ENCODE measurements around the gene FREY1. TPM values are rescaled to one million over a fixed set of nuclear protein-coding genes. Genes with fewer than 3 reads are reported as not detected.

FREY1 gene
- total RNA-seq, 2 experiments from 2014 or later, result 1.0 to 1.5 TPM

GRCh38 chr11:45919806-45920530 is 12.9 kb upstream of the FREY1 start:
- Mint-ChIP-seq H3K9me3 (ENCODE audit: low read depth) (no peaks in the 10 kb centered on the region), H3K36me3 (ENCODE audit: low read depth) (peaks cover 3% of the 10 kb centered on the region), H3K4me3 (no peak overlapping the region), H3K27ac (no peak overlapping the region), H3K27me3 (peaks cover 10% of the 10 kb centered on the region), H3K4me1 (peaks cover 34% of the 10 kb centered on the region)
- ChIA-PET CTCF (no interaction called here), POLR2A (interaction anchor here (0.6 kb wide), 1 partner anchor 73 kb away, joined by 3 read pairs; no protein-coding TSS in a partner anchor)
- ATAC-seq, result no peak
- DNase-seq, result no peak
- intact Hi-C loops (cut with DNase I, micrococcal nuclease), result loop anchor here (2.0 to 10.0 kb wide), 7 partner anchors 197 to 1847 kb away; partner anchors contain the start of genes ARFGAP2 (in 1 of the 2), CD82 (in 1 of the 2), CKAP5 (in 1 of the 2) and CSTPP1 (in 1 of the 2)

DNA sequence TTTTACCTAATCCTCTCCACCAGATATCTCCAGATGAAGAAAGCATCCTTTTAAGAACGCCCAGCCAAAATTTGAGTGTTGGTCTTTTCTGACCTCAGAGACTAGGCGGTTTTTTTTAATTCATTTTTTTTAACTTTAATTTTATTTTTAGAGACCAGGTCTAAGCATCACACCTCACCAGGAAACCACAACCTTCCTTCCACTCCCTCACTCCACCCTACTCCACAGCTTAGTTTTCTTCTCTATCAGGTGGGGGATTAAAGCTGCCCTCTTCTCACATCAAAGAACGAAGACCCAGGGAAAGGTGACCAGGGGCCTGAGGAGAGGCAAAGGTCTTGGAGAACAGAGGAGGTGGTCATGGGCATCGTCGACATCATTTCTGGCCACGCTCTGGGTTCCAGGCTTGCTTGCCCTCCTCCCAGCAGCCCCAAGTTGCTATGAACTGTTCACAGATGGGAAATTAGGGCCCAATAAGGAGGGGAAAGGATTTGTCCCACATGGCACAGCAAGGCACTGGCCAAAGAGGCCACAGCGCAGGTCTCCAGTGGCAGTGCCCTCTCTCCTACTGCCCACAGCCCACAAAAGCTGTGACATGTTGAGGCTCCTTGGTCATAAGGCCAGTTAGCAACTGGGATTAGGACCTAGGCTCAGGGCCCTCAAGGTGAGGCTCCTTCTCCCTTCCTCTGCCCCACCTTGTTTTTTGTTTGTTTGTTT is 12.0 kb upstream of the FREY1 start:
- peak overlapping the region; percentile 96 for H3K4me3 Mint-ChIP-seq
- peaks cover 34% of the 10 kb centered on the region for H3K4me1 Mint-ChIP-seq
- ChIA-PET POLR2A (interaction anchor here (0.6 to 1.4 kb wide), 2 partner anchors 72 kb away, joined by 3 to 8 read pairs; partner anchors contain the start of gene CRY2), CTCF (interaction anchor here (0.7 to 1.1 kb wide), 2 partner anchors 75 to 435 kb away, joined by 3 to 4 read pairs; no protein-coding TSS in a partner anchor)
- H3K27me3 Mint-ChIP-seq, result peaks cover 7% of the 10 kb centered on the region
- peak overlapping the region; percentile 95 for H3K27ac Mint-ChIP-seq
- intact Hi-C loops (cut with DNase I, micrococcal nuclease), result loop anchor here (1.0 to 10.0 kb wide), 17 partner anchors 20 to 1848 kb away; partner anchors contain the start of genes CRY2 (in 2 of the 2), ARFGAP2 (in 1 of the 2), ARHGAP1 (in 1 of the 2) and ATG13 (in 1 of the 2)
- H3K9me3 Mint-ChIP-seq (ENCODE audit: low read depth), result no peaks in the 10 kb centered on the region
- ATAC-seq (no peak), DNase-seq (no peak)
- H3K36me3 Mint-ChIP-seq (ENCODE audit: low read depth), result peaks cover 6% of the 10 kb centered on the region

DNA sequence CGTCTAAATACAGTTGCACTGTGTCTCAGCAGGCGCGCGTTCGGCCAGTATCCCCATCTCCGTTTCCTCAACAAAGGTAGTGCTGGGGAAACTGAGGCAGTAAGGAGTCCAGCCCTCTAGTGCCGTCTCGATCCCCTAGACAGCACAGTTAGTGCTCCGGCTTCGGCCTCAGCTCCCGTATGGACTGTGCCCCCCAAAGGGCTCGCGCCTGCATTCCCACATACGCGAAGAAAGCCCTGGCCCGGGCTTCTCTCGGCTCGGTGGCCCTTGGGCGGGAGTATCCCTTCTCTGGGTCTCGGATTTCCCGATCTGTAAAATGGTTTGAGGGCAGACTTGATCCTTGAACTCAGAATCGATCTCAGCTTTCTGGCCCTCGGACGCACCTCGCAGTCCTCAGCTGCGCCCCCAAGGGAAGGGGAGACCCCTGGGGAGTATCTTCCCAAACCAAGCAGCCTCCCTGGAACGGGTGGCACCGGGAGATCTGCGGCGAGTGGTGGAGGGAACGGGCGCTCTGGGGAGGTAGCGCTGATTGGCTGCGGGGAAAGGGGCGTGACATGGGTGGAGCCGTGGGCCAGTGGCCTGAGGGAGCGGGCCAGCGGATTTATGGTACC is 11.4 kb upstream of the FREY1 start:
- Mint-ChIP-seq H3K4me1 (peaks cover 34% of the 10 kb centered on the region), H3K27me3 (peaks cover 6% of the 10 kb centered on the region), H3K4me3 (peak overlapping the region; percentile 96), H3K9me3 (ENCODE audit: low read depth) (no peaks in the 10 kb centered on the region), H3K36me3 (ENCODE audit: low read depth) (peaks cover 6% of the 10 kb centered on the region), H3K27ac (peak overlapping the region; percentile 95)
- intact Hi-C loops (cut with DNase I, micrococcal nuclease), result loop anchor here (1.0 to 10.0 kb wide), 17 partner anchors 19 to 1849 kb away; partner anchors contain the start of genes CRY2 (in 2 of the 2), ARFGAP2 (in 1 of the 2), ARHGAP1 (in 1 of the 2) and ATG13 (in 1 of the 2)
- DNase-seq, result peak; percentile 81
- ATAC-seq, result peak; percentile 28
- ChIA-PET CTCF (interaction anchor here (0.7 to 1.1 kb wide), 6 partner anchors 46 to 472 kb away, joined by 3 to 5 read pairs (median 4); no protein-coding TSS in a partner anchor), POLR2A (interaction anchor here (0.6 to 1.4 kb wide), 4 partner anchors 71 to 492 kb away, joined by 3 to 8 read pairs (median 5); partner anchors contain the start of genes CRY2 and SLC35C1)

GRCh38 chr11:45917623-45918330 is 10.7 kb upstream of the FREY1 start, which contains the start of gene PEX16:
Gene PEX16 (minus strand): TSS chr11:45917877. CDS start chr11:45917811, 66 bp downstream.
- POLR2A ChIA-PET, result interaction anchor here (0.6 to 1.4 kb wide), 4 partner anchors 71 to 493 kb away, joined by 3 to 8 read pairs (median 5); partner anchors contain the start of genes CRY2 and SLC35C1
- peaks cover 6% of the 10 kb centered on the region for H3K36me3 Mint-ChIP-seq (ENCODE audit: low read depth)
- peaks cover 31% of the 10 kb centered on the region for H3K4me1 Mint-ChIP-seq

DNA sequence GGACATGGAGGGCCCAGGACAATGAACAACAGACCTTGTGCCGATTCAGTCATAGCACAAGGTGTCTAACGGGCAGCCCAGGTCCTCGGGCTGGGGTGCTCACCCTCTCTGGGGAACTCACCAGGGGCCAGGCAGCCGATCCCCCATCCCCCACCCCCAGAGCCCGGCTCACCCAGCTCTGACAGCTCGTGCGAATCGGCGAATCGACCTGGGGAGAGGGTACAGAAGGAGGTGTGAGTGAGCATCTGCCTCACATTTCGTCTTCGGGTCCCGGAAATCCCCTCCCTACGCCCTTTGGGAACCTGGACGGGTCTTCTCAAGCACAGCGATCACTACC is 10.2 kb upstream of the FREY1 start:
- intact Hi-C loops (cut with DNase I, micrococcal nuclease), result loop anchor here (1.0 to 10.0 kb wide), 9 partner anchors 74 to 1850 kb away; partner anchors contain the start of genes ARFGAP2 (in 1 of the 2), CD82 (in 1 of the 2), CKAP5 (in 1 of the 2) and FNBP4 (in 1 of the 2)
- DNase-seq, result peak; percentile 56

More at GRCh38 chr11:45917623-45918330, 10.7 kb upstream of the FREY1 start, which contains the start of gene PEX16:
- Mint-ChIP-seq H3K27me3 (peaks cover 3% of the 10 kb centered on the region), H3K9me3 (ENCODE audit: low read depth) (no peaks in the 10 kb centered on the region), H3K4me3 (peak within 1 kb of the TSS; percentile 96), H3K27ac (peak within 1 kb of the TSS; percentile 95)
- intact Hi-C loops (cut with DNase I, micrococcal nuclease), result loop anchor here (1.0 to 10.0 kb wide), 18 partner anchors 18 to 1850 kb away; partner anchors contain the start of genes CRY2 (in 2 of the 2), SLC35C1 (in 2 of the 2), ARFGAP2 (in 1 of the 2) and ARHGAP1 (in 1 of the 2)
- ATAC-seq, result peak; percentile 94
- CTCF ChIA-PET, result interaction anchor here (0.7 to 1.1 kb wide), 5 partner anchors 46 to 473 kb away, joined by 3 to 5 read pairs (median 4); no protein-coding TSS in a partner anchor
- peak; percentile 97 for DNase-seq

GRCh38 chr11:45915446-45915845 is 8.4 kb upstream of the FREY1 start:
- POLR2A ChIA-PET, result interaction anchor here (0.6 kb wide), 1 partner anchor 68 kb away, joined by 3 read pairs; no protein-coding TSS in a partner anchor
- intact Hi-C loops (cut with DNase I, micrococcal nuclease), result loop anchor here (5.0 to 10.0 kb wide), 6 partner anchors 202 to 1852 kb away; partner anchors contain the start of genes ARFGAP2 (in 1 of the 2), CD82 (in 1 of the 2), CKAP5 (in 1 of the 2) and FNBP4 (in 1 of the 2)
- no peaks in the 10 kb centered on the region for H3K9me3 Mint-ChIP-seq (ENCODE audit: low read depth)
- DNase-seq, result no peak
- no peak overlapping the region for H3K4me3 Mint-ChIP-seq
- no peak overlapping the region for H3K27ac Mint-ChIP-seq
- peaks cover 9% of the 10 kb centered on the region for H3K36me3 Mint-ChIP-seq (ENCODE audit: low read depth)
- no peaks in the 10 kb centered on the region for H3K27me3 Mint-ChIP-seq
- peaks cover 28% of the 10 kb centered on the region for H3K4me1 Mint-ChIP-seq
- CTCF ChIA-PET, result interaction anchor here (0.6 kb wide), 1 partner anchor 805 kb away, joined by 3 read pairs; no protein-coding TSS in a partner anchor
- ATAC-seq, result no peak

More for the DNA sequence above, 10.2 kb upstream of the FREY1 start:
- Mint-ChIP-seq H3K27ac (peak overlapping the region; percentile 95), H3K4me3 (peak overlapping the region; percentile 96), H3K36me3 (ENCODE audit: low read depth) (peaks cover 6% of the 10 kb centered on the region), H3K4me1 (peaks cover 31% of the 10 kb centered on the region), H3K9me3 (ENCODE audit: low read depth) (no peaks in the 10 kb centered on the region), H3K27me3 (peaks cover 3% of the 10 kb centered on the region)
- POLR2A ChIA-PET, result interaction anchor here (1.0 to 1.4 kb wide), 3 partner anchors 70 to 326 kb away, joined by 3 to 8 read pairs (median 7); partner anchors contain the start of genes CRY2 and SLC35C1
- CTCF ChIA-PET, result interaction anchor here (0.7 to 1.1 kb wide), 3 partner anchors 47 to 473 kb away, joined by 4 to 5 read pairs (median 4); no protein-coding TSS in a partner anchor
- no peak for ATAC-seq

GRCh38 chr11:45913942-45914635 is 7.0 kb upstream of the FREY1 start:
- no peak for DNase-seq
- no peaks in the 10 kb centered on the region for H3K9me3 Mint-ChIP-seq (ENCODE audit: low read depth)
- CTCF ChIA-PET, result interaction anchor here (0.7 kb wide), 1 partner anchor 622 kb away, joined by 3 read pairs; no protein-coding TSS in a partner anchor
- H3K36me3 Mint-ChIP-seq (ENCODE audit: low read depth), result peaks cover 10% of the 10 kb centered on the region
- no peaks in the 10 kb centered on the region for H3K27me3 Mint-ChIP-seq
- POLR2A ChIA-PET, result no interaction called here
- H3K4me3 Mint-ChIP-seq, result no peak overlapping the region
- intact Hi-C loops (cut with DNase I, micrococcal nuclease), result loop anchor here in 1 of 2 experiments (10.0 kb wide), 1 partner anchor 1349 kb away; the partner anchor contains the start of gene CD82
- H3K27ac Mint-ChIP-seq, result no peak overlapping the region
- ATAC-seq, result no peak
- peaks cover 23% of the 10 kb centered on the region for H3K4me1 Mint-ChIP-seq

DNA sequence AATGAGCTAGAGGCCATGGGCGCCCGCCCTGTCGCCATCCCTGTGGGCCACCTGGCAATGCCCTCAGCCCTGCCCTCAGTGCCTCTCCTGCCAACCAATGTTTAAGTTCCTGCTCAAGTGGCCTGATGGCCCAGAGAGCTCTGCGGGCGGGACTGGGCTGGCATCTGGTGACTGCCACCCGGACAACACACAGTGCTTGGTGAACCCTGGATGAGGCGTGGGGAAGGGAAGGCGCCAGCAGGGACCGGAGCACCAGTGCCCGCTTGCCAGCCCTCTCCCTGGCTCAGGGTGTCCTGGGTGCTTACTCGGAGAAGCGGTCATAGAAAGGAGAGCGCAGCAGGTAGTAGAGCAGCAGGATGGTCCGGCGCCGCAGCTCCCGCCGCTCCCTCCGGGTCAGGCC is 6.4 kb upstream of the FREY1 start:
- intact Hi-C loops (cut with DNase I, micrococcal nuclease), result loop anchor here in 1 of 2 experiments (10.0 kb wide), 1 partner anchor 1349 kb away; the partner anchor contains the start of gene CD82
- H3K27ac Mint-ChIP-seq, result no peak overlapping the region
- ChIA-PET CTCF (no interaction called here), POLR2A (no interaction called here)
- DNase-seq (no peak), ATAC-seq (no peak)
- no peaks in the 10 kb centered on the region for H3K9me3 Mint-ChIP-seq (ENCODE audit: low read depth)
- peaks cover 10% of the 10 kb centered on the region for H3K36me3 Mint-ChIP-seq (ENCODE audit: low read depth)
- H3K4me3 Mint-ChIP-seq, result no peak overlapping the region
- H3K4me1 Mint-ChIP-seq, result peaks cover 17% of the 10 kb centered on the region
- H3K27me3 Mint-ChIP-seq, result no peaks in the 10 kb centered on the region

DNA sequence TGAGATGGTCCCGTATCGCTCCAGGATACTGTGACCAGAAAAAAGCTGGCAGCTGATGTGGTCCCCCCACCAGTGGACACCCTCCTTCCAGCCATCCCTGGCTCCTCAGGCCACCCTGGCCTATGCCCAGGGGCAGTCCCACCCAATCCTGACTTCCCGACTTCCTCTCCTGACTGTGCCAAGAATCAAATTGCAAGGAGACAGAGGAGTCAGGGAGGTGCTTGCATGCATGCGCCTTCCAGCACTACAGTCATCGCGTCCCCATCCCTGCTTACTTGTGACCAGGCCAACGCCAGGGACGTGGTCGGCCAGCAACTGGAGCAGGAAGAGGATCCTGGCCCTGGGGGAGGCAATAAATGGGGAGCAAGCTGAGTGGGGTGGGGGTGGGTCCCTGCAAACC is 3.6 kb upstream of the FREY1 start:
- ATAC-seq (no peak), DNase-seq (no peak)
- H3K36me3 Mint-ChIP-seq (ENCODE audit: low read depth), result peaks cover 7% of the 10 kb centered on the region
- intact Hi-C loops (cut with DNase I, micrococcal nuclease), result loop anchor here in 1 of 2 experiments (10.0 kb wide), 1 partner anchor 1346 kb away; the partner anchor contains the start of gene CD82
- peaks cover 6% of the 10 kb centered on the region for H3K4me1 Mint-ChIP-seq
- H3K27me3 Mint-ChIP-seq, result no peaks in the 10 kb centered on the region
- ChIA-PET POLR2A (no interaction called here), CTCF (interaction anchor here (0.6 kb wide), 2 partner anchors 55 to 332 kb away, joined by 3 to 5 read pairs; no protein-coding TSS in a partner anchor)
- no peak overlapping the region for H3K27ac Mint-ChIP-seq
- no peaks in the 10 kb centered on the region for H3K9me3 Mint-ChIP-seq (ENCODE audit: low read depth)
- no peak overlapping the region for H3K4me3 Mint-ChIP-seq
